Measurements from ENCODE around the gene RDH12. TPM values are rescaled to one million over a fixed set of nuclear protein-coding genes. Genes with fewer than 3 reads are reported as not detected.

The RDH12 gene
- total and polyA plus RNA-seq, 2 donors (not counting 3 experiments of a cell fraction or from before 2014, with no cell fraction given) = not detected

DNA sequence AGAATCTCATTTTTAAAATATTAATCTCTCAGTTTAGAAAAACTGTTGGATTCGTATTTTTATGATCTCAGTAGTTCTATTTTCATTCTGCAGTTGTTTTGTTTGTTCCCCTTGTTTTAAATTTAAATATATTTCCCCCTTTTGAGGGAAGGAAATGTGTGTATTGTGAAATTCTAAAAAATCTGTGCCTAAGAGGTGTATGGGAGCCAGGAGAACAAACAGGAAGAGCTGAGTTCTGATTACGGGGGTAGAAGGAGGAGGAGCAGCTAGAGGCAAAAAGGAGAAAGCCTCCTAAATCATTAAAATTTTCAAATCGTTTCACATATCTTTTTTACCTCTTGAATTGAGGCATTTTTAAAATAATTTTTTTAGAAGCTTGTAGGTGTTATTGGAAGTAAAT, 2.3 kb downstream of the RDH12 start:
- Histone ChIP-seq H3K4me3 (replicated peaks in 1 of 3; ENCODE audit: insufficient read depth in 1 of 3, low read depth in 1 of 3, low read length in 3 of 3) (no peak overlapping the region), H3K4me2 (ENCODE audit: insufficient read depth, low read length) (no peak overlapping the region), H3K79me2 (ENCODE audit: control insufficient read depth, insufficient read depth, low read length) (no peaks in the 10 kb centered on the region), H3K4me1 (ENCODE audit: control insufficient read depth, extremely low read depth, insufficient read depth, low read length) (no peaks in the 10 kb centered on the region), H3K9ac (replicated peaks; ENCODE audit: extremely low read depth, insufficient read depth, low read length) (no peak overlapping the region), H3K27me3 (ENCODE audit: control insufficient read depth in 2 of 2, insufficient read depth in 2 of 2, low read length in 2 of 2) (peaks cover 0 to 6% of the 10 kb centered on the region in 2 experiments), H3K9me1 (replicated peaks; ENCODE audit: control insufficient read depth, extremely low read depth, insufficient read depth, low read length) (no peaks in the 10 kb centered on the region), H3K9me3 (replicated peaks; ENCODE audit: control insufficient read depth, insufficient read depth, low read length) (no peaks in the 10 kb centered on the region), H3K36me3 (ENCODE audit: control insufficient read depth in 2 of 2, extremely low read depth in 1 of 2, insufficient read depth in 2 of 2, low read length in 2 of 2) (no peaks in the 10 kb centered on the region), H3K27ac (ENCODE audit: insufficient read depth, low read depth, low read length) (no peak overlapping the region), H2AFZ (ENCODE audit: low read depth, low read length) (no peak overlapping the region), H4K20me1 (replicated peaks; ENCODE audit: control insufficient read depth, extremely low read depth, insufficient read depth, low read length) (no peaks in the 10 kb centered on the region)
- no peak for DNase-seq (ENCODE audit: low read depth, low spot score)
- ChIA-PET CTCF (interaction anchor here (0.6 to 7.0 kb wide), 70 partner anchors 10 to 1345 kb away, joined by 3 to 394 read pairs (median 5); partner anchors contain the start of genes ARG2, ATP6V1D, EIF2S1 and PIGH), POLR2A (interaction anchor here (1.2 kb wide), 1 partner anchor 8 kb away, joined by 6 read pairs; the partner anchor contains the start of gene RDH11)
- dilution Hi-C loops (cut with MboI; ENCODE audit: extremely low pct_ligation_motif_present, low sequenced_read_pairs) (no loop called here), intact Hi-C loops (cut with micrococcal nuclease) (loop anchor here (1.0 to 10.0 kb wide), 6 partner anchors 29 to 1209 kb away; partner anchors contain the start of gene VTI1B)
- FAIRE-seq = no peak
- TF ChIP-seq GATA2 (IDR thresholded peaks at IDR 0.05; ENCODE audit: insufficient read depth, insufficient read length, low read depth, low read length) (no peak), JUN (IDR thresholded peaks at IDR 0.05; ENCODE audit: borderline replicate concordance, insufficient read depth, insufficient read length, low read depth) (no peak), POLR2AphosphoS5 (IDR thresholded peaks at IDR 0.05; ENCODE audit: insufficient read depth, low read depth, low read length) (no peak), EZH2 (IDR thresholded peaks at IDR 0.05; ENCODE audit: borderline replicate concordance, low read depth, low read length, severe bottlenecking) (no peak), MYC (IDR thresholded peaks at IDR 0.05; ENCODE audit: low read depth, low read length) (no peak), POLR2A (IDR thresholded peaks at IDR 0.05; ENCODE audit: low read depth, low read length) (no peak)
- TF ChIP-seq, protein P1, sequence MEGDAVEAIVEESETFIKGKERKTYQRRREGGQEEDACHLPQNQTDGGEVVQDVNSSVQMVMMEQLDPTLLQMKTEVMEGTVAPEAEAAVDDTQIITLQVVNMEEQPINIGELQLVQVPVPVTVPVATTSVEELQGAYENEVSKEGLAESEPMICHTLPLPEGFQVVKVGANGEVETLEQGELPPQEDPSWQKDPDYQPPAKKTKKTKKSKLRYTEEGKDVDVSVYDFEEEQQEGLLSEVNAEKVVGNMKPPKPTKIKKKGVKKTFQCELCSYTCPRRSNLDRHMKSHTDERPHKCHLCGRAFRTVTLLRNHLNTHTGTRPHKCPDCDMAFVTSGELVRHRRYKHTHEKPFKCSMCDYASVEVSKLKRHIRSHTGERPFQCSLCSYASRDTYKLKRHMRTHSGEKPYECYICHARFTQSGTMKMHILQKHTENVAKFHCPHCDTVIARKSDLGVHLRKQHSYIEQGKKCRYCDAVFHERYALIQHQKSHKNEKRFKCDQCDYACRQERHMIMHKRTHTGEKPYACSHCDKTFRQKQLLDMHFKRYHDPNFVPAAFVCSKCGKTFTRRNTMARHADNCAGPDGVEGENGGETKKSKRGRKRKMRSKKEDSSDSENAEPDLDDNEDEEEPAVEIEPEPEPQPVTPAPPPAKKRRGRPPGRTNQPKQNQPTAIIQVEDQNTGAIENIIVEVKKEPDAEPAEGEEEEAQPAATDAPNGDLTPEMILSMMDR (IDR thresholded peaks at IDR 0.05; ENCODE audit: extremely low read depth in 1 of 2, insufficient read depth in 1 of 2, low read depth in 1 of 2, low read length in 2 of 2) = no peak
- TF ChIP-seq, protein P2, sequence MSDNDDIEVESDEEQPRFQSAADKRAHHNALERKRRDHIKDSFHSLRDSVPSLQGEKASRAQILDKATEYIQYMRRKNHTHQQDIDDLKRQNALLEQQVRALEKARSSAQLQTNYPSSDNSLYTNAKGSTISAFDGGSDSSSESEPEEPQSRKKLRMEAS (IDR thresholded peaks at IDR 0.05; ENCODE audit: insufficient read depth, insufficient read length) = no peak
- no TSS peak for BruUV-seq (replicated peaks)
